ENCODE results near the gene SSBP1.
"Not testable (repeated sequence)": the region's sequence is repeated elsewhere in the genome, so short reads cannot be mapped to it uniquely, and the experiment has no call there.

Gene SSBP1

DNA sequence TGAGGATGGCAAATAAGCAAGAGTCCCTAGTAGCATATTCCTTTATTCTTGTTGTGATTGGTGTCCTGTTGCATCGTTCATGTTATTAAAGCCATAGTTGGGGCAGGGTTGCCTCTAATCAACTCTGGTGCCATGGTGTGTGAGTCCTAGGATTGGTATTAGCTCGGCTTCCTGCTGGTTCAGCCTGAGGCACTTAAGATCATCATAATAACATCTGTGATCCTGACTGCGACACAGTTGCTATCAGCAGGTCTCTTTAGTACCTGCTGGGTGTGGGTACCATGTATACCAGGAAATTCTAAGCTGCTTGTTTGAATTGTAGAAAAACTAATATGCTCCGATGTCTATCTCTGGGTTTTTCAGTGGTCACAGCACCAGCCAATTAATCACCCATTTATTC lies 28.4 kb upstream of the SSBP1 start:
- no peak for DNase-seq

DNA sequence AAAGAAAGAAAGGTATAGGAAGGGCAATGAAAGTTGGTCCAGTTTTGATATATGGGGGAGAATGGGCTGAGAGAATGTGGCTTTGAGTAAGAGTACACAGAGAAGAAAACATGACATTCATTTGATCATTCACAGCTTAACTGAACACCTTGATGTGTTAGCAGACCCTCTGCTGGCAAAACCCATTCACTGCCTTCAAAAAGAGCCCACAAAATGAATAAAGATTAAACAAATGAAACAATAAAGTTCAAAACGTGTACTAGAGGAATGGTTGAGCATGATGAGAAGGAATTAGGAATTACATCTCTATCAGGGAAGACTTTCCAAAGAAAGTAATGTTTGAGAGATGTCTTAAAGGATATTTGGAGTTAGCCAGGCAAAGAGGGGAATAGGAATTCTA lies 27.9 kb upstream of the SSBP1 start:
- no peak for DNase-seq

DNA sequence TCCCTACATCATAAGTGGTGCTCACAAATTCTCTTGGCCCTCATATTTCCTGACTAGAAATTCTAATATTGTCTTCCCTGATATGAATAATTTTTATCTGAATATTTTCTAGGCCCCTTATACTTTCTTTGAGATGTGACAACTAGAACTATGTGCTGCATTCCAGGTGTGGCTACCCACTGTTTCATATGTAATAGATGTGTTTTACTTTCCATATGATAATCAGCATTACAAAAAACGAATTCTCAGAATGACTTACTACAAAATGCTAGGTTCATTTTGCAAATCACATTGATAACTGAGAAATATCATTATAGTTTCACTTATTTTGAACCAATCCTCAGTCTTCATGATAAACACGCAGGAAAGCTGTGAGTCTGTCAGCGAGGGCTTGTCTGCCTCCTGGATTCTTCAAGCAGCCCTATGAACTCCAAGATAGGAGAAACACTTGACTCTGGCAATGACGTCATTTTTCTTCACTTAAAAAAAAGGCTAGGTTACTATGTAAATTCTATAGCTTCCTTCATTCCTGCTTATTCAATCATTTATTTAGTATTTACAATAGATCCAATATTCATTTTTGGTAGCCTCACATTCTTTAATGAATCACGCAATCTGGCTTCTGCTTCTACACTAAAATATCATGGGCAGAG lies 25.4 kb upstream of the SSBP1 start:
- DNase-seq: no peak

DNA sequence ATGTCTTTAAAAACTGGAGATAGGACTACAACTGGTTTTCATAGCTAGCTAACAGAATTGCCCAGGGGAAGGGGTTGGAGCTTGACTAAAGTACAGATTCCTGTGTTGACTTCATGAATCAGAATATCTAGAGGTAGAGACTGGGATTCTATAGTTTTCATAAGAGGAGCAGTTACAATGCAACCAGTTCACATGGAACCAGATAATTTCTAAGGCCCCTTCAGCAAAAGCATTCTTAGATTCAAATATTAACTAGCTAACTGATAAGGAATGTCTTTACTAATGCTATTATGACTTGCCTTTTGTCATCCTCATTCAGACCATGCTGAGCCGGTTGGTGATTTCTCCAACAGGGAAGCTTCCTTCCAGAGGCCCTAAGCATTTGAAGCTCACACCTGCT lies 24.3 kb upstream of the SSBP1 start:
- DNase-seq: no peak

GRCh38 chr7:141714571-141714970 lies 23.6 kb upstream of the SSBP1 start:
- DNase-seq: no peak

GRCh38 chr7:141715018-141715417 lies 23.1 kb upstream of the SSBP1 start:
- DNase-seq: no peak

DNA sequence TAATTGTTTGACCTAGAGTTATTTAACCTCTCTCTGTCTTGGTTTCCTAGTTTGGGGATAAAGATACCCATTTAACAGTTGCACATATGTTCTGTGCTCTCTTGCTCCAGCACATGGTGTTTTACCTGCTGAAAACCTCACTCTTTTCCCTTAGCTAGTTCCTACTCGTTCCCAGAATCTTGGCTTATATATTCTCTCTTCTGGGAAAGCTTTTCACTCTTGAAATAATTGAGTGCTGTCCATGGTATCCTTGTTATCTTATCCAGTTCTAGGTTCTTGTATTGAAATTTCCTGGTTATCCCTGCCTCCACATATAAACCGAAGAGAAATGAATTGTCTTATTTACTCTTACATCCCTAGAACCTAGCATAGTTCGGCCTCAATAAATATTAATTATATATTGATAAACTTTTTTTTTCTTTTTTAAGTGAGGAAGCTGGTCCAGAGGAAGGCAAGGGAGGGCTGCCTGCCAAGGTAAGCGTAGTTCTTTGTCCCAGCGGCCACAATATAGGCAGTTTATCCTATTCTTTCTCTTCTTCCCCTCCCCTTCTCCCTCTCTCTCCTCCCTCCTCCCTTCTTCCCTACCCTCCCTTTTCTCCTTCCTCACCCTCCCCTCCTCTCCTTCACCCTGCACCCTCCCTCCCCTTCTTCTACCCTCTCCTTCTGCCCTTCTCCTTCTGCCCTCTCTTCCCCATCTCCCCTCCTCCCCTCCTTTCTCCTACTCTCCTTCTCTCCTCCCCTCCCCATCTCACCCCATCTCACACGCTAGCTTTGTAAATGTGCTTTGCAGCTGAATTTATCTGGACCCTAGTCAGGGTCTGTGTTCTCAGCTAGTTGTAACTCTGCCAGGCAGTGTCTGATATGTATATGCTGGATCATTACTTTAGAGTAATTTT lies 22.1 kb upstream of the SSBP1 start:
- no peak for DNase-seq

DNA sequence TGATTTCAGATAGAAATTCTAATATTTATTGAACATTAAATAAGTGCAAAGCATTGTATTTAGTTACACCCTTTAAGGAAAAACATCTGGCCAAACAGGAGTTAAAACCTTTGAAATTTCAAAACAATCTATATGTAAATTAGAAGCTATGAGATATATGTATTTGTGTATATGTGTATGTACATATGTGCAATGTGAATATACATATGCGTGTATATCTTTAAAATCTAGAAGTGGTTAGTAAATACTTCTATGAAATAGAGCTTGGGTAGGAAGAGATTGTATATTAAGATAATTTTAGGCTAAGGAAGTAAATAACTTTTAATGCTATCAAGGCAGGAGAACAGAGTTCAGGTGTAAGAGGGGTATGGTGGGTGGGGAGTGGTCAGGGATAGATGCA lies 20.7 kb upstream of the SSBP1 start:
- DNase-seq: no peak

GRCh38 chr7:141722529-141722928 lies 15.6 kb upstream of the SSBP1 start:
- no peak for DNase-seq

GRCh38 chr7:141729020-141729419 lies 9.1 kb upstream of the SSBP1 start:
- DNase-seq: no peak

DNA sequence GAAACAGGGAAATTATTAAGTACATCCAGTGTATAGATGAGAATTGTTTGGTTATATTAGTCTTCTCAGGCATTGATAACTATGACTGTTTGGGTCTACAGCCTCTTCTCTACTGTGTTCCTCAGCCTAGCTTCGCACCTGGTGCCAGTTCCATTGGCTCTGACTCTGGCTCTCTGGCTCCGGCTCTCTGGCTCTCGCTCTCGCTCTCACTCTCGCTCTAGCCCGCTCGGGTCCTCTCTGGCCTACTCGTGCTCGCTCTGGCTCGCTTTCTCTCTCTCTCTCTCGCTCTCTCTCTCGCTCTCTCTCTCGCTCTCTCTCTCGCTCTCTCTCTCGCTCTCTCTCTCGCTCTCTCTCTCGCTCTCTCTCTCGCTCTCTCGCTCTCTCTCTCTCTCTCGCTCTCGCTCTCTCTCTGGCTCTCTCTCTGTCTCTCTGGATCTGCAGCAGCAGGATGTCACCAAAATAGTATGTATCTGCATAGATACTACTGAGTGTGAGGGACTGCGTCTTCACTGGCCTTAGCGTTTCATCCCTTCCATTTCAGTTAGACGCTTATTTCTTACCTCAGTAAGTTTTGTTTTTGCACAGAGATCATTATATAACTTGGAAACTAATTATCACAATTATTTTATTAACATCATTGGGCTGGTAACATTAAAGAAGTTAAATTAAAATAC lies 6.5 kb upstream of the SSBP1 start:
- DNase-seq: no peak

DNA sequence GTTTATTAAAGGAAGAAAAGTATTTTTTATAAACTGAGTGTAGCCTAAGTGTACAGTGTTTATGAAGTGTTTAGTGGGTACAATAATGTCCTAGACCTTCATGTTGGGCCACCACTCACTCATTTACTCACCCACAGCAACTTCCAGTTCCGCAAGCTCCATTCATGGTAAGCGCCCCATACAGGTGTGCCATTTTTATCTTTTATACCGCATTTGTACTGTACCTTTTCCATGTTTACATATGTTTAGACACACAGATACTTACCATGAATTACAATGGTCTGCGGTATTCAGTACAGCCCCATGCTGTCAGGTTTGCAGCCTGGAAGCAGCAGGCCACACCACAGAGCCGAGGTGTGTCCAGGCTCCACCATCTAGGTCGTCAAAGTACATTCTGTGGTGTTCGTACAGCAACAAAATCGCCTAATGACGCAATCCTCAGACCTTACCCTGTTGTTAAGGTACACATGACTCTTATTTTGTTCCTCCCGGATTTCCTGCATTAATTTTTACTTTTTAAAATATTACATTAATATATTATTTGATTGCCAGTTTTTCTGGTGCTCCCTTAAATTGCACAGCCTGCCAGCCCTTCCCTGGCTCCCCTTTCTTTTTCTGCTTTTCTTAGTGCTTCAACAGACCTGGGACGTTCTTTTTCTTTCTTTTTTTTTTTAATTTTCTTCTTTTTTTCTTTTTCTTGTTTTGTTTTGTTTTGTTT lies 881 bp upstream of the SSBP1 start:
- no peak for DNase-seq

- DNase-seq: no peak
Observed at GRCh38 chr7:141738592-141739013, 445 bp downstream of the SSBP1 start.

- DNase-seq: no peak
Observed at GRCh38 chr7:141739250-141739649, 1.1 kb downstream of the SSBP1 start.

DNA sequence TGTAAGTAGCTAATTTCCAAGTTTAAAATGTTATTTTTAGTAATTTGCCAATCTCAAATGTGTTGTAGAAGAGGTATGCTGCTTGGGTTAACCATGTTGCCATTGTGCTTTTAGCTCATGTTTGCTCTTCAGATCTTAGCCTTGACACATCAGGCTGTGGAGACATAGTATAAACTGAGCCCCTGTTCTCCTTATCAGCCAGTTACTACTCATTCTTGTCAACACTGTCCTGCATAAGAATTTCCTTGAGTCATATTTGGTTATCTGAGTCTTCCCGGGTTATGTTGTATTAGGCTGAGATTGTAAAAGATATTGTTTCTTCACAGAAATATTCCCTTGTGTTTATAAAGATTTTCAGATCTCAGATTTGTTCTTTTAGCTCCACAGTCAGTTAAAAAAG lies 4.1 kb downstream of the SSBP1 start:
- DNase-seq: no peak

- DNase-seq: no peak
Observed at GRCh38 chr7:141744131-141744530, 6.0 kb downstream of the SSBP1 start.

DNA sequence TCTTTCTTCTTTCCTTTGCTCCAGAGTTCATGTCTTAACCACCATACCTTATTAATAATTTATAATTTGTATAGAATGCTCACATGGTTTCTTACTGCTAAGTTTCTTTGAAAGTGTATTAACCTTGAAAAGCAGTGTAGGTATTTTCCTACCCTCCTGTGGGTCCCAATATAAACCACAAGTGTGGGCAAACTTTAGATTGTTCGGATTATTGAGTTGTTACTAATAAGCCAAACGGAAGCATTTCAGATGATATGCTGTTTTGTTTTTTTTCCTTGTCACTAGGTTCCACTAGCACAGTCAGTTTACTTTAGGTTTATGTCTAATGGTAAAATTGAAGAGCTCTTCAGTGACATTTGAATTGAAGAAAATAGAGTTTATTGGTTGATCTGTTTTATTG lies 10.2 kb downstream of the SSBP1 start:
- DNase-seq: no peak

DNA sequence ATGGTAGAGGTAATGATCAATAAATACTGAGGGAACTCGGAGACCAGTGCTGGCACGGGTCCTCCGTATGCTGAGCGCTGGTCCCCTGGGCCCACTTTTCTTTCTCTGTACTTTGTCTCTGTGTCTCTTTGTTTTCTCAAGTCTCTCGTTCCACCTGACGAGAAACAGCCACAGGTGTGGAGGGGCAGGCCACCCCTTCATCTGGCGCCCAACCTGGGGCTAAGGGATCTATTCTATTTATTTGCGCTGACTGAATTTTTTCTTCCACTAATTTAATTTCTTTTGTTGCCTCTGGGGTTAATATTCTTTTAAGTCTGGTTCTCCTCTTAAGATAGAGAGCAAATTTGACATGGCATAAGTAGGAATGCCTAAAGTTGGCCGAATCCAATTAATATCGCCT lies 13.7 kb downstream of the SSBP1 start:
- DNase-seq: not testable (repeated sequence)

- no peak for DNase-seq
Observed at GRCh38 chr7:141752634-141753033, 14.5 kb downstream of the SSBP1 start.

GRCh38 chr7:141754939-141755338 lies 16.8 kb downstream of the SSBP1 start:
- DNase-seq: no peak

DNA sequence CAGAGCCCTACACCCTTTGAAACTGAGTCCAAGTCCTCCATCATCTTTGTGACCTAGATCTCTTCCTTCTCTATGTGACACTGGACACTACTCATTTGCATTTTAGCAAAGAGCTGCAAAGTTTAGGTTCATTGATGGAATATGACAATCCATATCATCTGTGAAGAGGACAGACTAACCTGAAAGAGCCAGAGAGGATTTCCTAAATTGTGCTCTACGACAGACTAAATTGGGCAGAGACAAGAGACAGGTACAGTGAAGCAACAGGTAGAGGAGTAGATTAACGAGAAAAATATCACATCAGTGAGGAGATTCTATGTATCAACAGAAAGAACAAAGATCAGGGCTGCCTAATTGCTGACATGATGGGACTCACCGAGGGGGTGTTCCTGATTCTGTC lies 25.6 kb downstream of the SSBP1 start, which contains the start of gene TAS2R3:
Gene TAS2R3, plus strand, starts transcription at position 301 of the 400 bp plus-strand sequence. Its CDS starts 62 bp downstream, at position 363.
- no peak for DNase-seq

GRCh38 chr7:141770083-141770583 lies 32.0 kb downstream of the SSBP1 start:
- not testable (repeated sequence) for DNase-seq

DNA sequence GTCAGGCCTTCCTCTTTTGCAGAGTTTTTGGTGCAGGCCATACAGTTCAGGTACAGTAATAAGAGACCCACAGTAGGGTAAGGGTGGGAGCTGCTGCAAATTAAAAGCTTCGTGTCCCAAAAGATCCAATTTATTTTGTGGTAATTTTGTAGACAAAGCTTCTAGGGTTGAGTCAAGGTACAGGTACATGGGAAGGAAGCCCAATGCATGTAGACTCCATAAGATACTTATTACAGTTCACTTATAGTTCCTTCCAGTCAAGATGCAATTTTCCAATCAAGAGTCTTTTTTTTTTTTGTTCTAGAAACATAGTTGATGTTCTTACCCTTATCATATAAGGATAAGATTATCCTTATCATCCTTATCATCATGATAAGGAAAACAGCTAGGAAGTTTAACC lies 38.2 kb downstream of the SSBP1 start, which contains the start of gene TAS2R4:
Gene TAS2R4, plus strand, starts transcription at position 301 of the 400 bp plus-strand sequence. CDS start 1,815 bp downstream, outside the sequence.
- no peak for DNase-seq

Data from right forelimb (tissue), 1 donor.